22Rv1 (cell line): ENCODE measurements around the gene GAB2.
"Not testable (repeated sequence)": the region's sequence is repeated elsewhere in the genome, so short reads cannot be mapped to it uniquely, and the experiment has no call there.

Experiments used
- H3K27ac ChIP-seq: fragments of 450-650 bp; 2 replicates; pipeline ENCODE4 v1.5.1; 2017
- ZFX ChIP-seq: fragments of 450-650 bp; IDR thresholded peaks from 2 replicates; pipeline ENCODE4 v1.6.1; 2017; ENCODE audit warnings: antibody characterized with exemption, borderline replicate concordance
- TF ChIP-seq, protein P1 (sequence below): fragments of 450-650 bp; IDR thresholded peaks from 2 replicates; pipeline ENCODE4 v1.5.1; 2017; ENCODE audit warnings: mild to moderate bottlenecking

Gene GAB2

DNA sequence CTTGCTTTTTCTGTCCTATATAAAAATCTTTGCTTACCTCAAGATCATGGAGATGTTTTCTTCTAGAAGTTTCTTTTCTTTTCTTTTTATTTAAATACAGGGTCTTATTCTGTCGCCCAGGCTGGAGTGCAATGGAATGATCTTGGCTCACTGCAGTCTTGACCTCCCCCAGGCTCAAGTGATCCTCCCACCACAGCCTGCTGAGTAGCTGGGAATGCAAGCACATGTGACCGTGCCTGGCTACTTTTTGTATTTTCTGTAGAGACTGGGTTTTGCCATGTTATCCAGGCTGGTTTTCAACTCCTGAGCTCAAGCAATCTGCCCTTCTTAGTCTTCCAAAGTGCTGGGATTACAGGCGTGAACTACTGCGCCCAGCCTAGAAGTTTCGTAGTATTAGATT lies 183.6 kb downstream of the GAB2 start:
- no peak overlapping the region for H3K27ac ChIP-seq

DNA sequence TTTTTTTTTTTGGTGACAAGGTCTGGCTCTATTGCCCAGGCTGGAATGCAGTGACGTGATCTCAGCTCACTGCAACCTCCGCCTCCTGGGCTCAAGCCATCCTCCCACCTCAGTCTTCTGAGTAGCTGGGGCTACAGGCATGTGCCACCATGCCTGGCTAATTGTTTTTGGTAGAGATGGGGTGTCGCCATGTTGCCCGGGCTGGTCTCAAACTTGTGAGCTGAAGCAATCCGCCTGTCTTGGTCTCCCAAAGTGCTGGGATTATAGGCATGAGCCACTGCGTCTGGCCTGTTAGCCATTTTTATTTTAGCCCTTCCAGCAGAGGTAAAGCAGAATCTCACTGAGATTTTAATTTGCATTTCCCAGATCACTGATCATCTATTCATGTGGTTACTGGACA lies 184.6 kb downstream of the GAB2 start:
- H3K27ac ChIP-seq, result not testable (repeated sequence)

More for the DNA sequence above, 183.6 kb downstream of the GAB2 start:
- TF ChIP-seq, protein P1, sequence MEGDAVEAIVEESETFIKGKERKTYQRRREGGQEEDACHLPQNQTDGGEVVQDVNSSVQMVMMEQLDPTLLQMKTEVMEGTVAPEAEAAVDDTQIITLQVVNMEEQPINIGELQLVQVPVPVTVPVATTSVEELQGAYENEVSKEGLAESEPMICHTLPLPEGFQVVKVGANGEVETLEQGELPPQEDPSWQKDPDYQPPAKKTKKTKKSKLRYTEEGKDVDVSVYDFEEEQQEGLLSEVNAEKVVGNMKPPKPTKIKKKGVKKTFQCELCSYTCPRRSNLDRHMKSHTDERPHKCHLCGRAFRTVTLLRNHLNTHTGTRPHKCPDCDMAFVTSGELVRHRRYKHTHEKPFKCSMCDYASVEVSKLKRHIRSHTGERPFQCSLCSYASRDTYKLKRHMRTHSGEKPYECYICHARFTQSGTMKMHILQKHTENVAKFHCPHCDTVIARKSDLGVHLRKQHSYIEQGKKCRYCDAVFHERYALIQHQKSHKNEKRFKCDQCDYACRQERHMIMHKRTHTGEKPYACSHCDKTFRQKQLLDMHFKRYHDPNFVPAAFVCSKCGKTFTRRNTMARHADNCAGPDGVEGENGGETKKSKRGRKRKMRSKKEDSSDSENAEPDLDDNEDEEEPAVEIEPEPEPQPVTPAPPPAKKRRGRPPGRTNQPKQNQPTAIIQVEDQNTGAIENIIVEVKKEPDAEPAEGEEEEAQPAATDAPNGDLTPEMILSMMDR, result no peak
- TF ChIP-seq ZFX, result no peak

DNA sequence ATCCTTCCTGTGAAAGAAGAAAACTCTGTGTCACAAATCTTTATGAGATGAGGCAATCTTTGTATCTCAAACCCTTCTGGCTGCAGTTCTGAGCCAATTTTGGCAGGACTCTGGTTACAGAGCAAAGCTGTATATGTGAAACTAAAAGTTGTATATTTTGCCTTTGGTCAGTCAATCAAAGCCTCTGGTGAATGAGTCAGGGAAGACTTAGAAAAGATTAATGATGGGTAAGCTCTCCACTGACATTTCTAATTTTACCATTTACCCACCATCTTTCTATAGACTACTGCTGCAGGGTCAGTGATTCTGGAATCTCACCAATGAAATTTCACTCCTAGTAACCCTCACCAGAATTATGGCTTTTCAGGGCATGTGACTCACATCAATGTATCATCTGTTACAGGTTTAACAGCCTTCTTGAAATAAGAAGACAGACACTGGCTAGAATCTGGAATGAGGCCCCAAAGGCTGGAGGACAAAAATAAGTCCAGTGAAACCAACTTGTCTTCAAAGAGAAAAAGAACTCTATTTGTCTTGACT lies 185.6 kb downstream of the GAB2 start:
- no peak overlapping the region for H3K27ac ChIP-seq
- TF ChIP-seq ZFX, result no peak
- TF ChIP-seq, protein P1, result no peak

DNA sequence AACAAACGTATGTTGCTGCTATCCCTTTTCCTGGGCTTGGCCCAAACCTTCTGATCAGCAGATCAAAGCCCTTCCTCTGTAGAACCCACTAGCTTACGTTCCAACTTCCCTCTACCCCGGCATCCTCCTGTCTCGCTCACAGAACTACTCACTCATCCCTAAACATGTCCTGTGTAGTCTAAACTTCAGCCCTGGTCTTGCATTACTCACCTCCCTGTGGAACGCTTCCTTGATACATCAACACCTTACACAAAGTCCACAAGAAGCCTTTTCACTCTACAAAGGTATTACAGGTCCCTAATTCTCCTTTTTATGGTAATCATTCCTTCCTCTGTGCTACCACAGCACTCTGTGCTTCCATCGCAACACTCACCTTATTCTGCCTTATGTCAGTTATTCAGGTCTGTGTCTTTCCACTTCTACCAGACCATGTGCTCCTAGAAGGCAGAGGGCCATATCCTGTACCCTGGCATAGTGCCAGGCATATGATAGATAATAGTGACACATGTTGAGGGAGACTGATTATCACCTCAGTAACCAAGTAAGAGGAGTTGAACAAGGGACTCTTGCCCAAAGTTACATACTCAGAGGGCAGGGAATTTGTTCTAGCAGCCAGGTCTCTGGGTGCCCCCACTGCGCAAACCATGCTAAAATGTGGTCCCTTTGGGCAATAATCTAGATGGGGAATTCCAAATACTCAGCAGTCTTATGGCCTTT lies 187.3 kb downstream of the GAB2 start:
- H3K27ac ChIP-seq, result no peak overlapping the region
- TF ChIP-seq, protein P1, result no peak
- no peak for TF ChIP-seq ZFX

DNA sequence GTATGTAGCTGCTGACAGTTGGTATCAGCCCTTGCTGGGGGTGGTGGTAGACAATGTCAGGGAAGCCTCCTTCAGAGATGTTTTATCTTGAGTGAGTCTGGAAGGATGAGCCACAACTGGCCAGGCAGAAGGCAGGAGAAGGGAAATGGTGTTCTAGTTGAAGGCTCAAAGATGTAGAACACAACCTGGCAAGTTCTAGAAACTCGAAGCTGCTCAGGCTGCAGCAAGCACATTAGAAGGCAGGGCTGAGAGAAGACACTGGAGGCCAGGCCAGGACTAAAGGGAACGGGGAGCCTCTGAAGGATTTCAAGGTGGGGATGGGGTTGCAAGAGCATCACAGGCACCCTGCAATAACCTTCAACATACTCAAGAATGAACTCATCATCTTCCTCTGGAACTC lies 188.5 kb downstream of the GAB2 start:
- no peak for TF ChIP-seq ZFX
- TF ChIP-seq, protein P1, result no peak

DNA sequence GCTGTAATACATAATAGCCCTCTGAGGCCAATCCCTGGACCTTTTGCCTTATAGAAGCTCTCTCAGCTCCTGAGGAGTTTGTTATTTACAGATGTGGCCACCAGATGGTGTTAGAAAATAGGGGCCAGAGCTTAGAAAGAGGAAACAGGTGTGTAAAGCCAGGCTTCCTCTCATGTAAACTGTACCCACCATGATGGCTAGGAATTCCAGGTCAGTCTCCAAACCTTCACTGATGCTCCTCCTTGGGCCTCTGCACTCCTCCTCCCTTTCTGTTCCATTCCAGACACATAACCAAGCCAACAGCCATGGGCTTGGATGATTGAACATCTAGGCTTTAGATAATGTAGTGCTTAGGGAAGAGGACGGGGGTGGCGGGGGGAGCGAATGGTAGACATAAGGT lies 189.2 kb downstream of the GAB2 start:
- H3K27ac ChIP-seq, result no peak overlapping the region
- TF ChIP-seq, protein P1, result peak; percentile 71
- no peak for TF ChIP-seq ZFX

More for the DNA sequence above, 188.5 kb downstream of the GAB2 start:
- H3K27ac ChIP-seq, result no peak overlapping the region

DNA sequence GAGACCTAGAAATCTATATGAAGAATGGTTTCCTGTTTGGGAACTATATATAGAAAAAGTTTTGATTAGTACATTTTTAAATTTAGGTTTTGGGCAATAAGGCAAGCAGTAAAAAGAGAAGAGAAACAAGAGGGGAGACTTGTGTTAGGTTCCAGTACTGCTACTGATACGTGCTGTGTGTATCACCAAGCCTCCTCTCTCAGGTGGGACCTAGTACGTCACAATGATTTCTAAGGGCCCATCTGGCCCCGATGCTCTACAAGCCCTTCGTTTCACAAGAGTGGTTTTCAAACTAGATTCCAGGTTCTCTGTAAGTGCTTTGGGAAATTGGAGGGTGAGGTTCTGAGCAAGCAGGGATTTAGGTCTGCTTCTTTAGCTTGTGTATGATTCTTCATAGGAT lies 189.7 kb downstream of the GAB2 start:
- TF ChIP-seq, protein P1, result no peak
- no peak for TF ChIP-seq ZFX
- H3K27ac ChIP-seq, result no peak overlapping the region
